Thyroid gland (tissue), 4 donors: ENCODE measurements around the gene PRKCA. TPM values are rescaled to one million over a fixed set of nuclear protein-coding genes. Genes with fewer than 3 reads are reported as not detected.

Source experiments
- DNase-seq, 2 donors: peaks; one replicate each; pipeline ENCODE4 v3.0.0-alpha.2; 2019
- H3K27ac ChIP-seq, 3 donors: fragments of 200-600 bp; sonication (generic); 1 replicate in 2 of 3; 2 replicates in 1 of 3; pipeline ENCODE4 v1.5.1; 2016 to 2019; ENCODE audit warnings: mild to moderate bottlenecking in 1 of 3, moderate library complexity in 1 of 3
- H3K27me3 ChIP-seq: fragments of 200-600 bp; sonication (generic); one replicate; pipeline ENCODE4 v1.5.1; 2019
- H3K36me3 ChIP-seq, 2 donors: fragments of 200-600 bp; sonication (generic); one replicate each; pipeline ENCODE4 v1.5.1; 2016 to 2019
- H3K4me1 ChIP-seq, 2 donors: fragments of 200-600 bp; sonication (generic); one replicate each; pipeline ENCODE4 v1.5.1; 2017 to 2019
- H3K4me3 ChIP-seq, 3 donors: fragments of 200-600 bp; sonication (generic); replicated peaks in 1 of 3; 1 replicate in 2 of 3; 2 replicates in 1 of 3; pipeline ENCODE4 v1.5.1; 2016; ENCODE audit warnings: mild to moderate bottlenecking in 1 of 3
- H3K9me3 ChIP-seq: fragments of 200-600 bp; sonication (generic); one replicate; pipeline ENCODE4 v1.5.1; 2017
- CTCF ChIP-seq, 6 experiments: fragments of 200-600 bp in 3 of 6; fragments of 450-650 bp in 3 of 6; sonication (generic) in 3 of 6; IDR thresholded peaks; one replicate each; pipeline ENCODE4 v1.5.1; 2016 to 2019; ENCODE audit warnings: antibody characterized with exemption in 6 of 6, mild to moderate bottlenecking in 2 of 6, inconsistent platforms in 1 of 6, moderate library complexity in 1 of 6
- POLR2A ChIP-seq, 2 donors: fragments of 450-650 bp; IDR thresholded peaks; one replicate each; pipeline ENCODE4 v1.6.1; 2017; ENCODE audit warnings: antibody characterized with exemption in 2 of 2, mild to moderate bottlenecking in 2 of 2, moderate library complexity in 1 of 2
- WGBS, 2 donors: methylation state at CpG; one replicate each; pipeline ENCODE4 v1.1.5; 2017; 5-methylcytosine and 5-hydroxymethylcytosine counted together
- intact Hi-C: fragments of 100-400 bp; cut with DNase I; formaldehyde crosslinking; loops from one replicate; pipeline ENCODE4 v1.15.1; 2023
- total RNA-seq, 4 donors: library from RNA; depleted of rRNA; stranded (reverse); fragments of >200 nt; gene quantifications; one replicate each; pipeline ENCODE4 v1.2.3, GENCODE V29; 2016

The PRKCA gene
- total RNA-seq, 4 donors from 2014 or later: 6.7 to 24.2 (median 15.3) TPM

DNA sequence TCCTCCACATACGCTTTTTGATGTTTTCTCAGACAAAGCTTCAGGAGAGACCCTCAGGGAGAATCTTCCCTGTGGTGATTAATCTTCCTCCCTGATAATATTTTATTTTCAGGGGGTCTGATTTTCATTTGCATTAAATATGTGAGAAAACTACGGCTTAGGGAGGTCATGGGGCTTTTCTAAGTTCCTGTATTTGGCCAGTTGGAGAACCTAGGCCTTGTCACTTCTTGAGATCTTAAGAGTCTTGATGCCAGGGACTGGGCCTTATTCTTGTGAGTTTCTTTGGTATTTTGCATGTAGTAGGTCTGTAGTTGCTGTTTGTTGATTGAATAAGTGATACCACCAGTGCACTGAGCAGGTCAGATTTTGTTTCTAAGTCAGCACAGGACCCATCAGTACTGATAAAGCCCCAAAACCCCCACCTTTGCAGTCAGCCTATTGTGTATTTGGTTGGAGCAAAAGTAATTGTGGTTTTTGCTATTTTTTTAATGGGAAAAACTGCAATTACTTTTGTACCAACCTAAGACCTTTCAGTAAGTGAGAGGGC lies 130.1 kb downstream of the PRKCA start:
- no peaks in the 10 kb centered on the region for H3K36me3 ChIP-seq
- no peak for DNase-seq
- intact Hi-C loops: no loop called here
- TF ChIP-seq POLR2A (IDR thresholded peaks at IDR 0.05) (no peak), CTCF (IDR thresholded peaks at IDR 0.05) (no peak)
- H3K4me1 ChIP-seq: peaks cover 0 to 5% of the 10 kb centered on the region in 2 donors
- no peaks in the 10 kb centered on the region for H3K9me3 ChIP-seq
- no peaks in the 10 kb centered on the region for H3K27me3 ChIP-seq
- 48 to 75% methylated on average over 2 of the region's 2 CpGs for WGBS, 2 donors
- H3K27ac ChIP-seq: no peak overlapping the region
- H3K4me3 ChIP-seq: no peak overlapping the region

DNA sequence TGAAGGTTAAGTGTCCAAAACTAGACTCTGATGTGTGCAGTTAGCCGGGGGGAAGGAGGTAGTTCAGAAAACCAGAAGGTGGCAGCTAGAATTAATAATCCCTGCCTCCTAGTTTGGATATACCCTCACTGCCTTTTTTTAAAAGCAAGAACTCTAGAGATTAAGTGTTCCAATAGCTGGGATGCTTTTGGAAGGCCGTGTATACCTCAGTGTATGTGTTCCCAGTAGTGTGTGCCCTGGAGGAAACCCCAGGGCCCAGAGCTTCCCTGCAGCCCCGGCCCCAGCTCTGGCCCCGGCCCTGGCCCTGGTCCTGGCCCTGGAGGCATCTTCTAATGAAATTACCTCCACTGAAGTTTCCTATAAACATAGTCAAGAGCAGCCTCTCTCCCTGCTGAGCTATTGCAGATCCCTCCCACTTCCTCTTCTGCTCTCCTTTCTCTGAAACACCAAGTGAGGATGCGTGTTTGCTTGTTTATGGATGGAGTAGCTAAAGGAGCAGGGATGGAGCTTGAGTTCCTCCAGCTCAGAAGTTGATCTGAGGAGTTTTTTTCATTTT lies 130.7 kb downstream of the PRKCA start:
- H3K36me3 ChIP-seq: no peaks in the 10 kb centered on the region
- H3K27ac ChIP-seq: no peak overlapping the region
- intact Hi-C loops: no loop called here
- TF ChIP-seq POLR2A (IDR thresholded peaks at IDR 0.05): no peak
- TF ChIP-seq CTCF (IDR thresholded peaks at IDR 0.05): no peak
- no peak for DNase-seq
- WGBS, 2 donors: 77 to 84% methylated on average over 5 of the region's 5 CpGs
- no peaks in the 10 kb centered on the region for H3K9me3 ChIP-seq
- no peaks in the 10 kb centered on the region for H3K27me3 ChIP-seq
- H3K4me3 ChIP-seq: no peak overlapping the region
- peaks cover 0 to 2% of the 10 kb centered on the region in 2 donors for H3K4me1 ChIP-seq

DNA sequence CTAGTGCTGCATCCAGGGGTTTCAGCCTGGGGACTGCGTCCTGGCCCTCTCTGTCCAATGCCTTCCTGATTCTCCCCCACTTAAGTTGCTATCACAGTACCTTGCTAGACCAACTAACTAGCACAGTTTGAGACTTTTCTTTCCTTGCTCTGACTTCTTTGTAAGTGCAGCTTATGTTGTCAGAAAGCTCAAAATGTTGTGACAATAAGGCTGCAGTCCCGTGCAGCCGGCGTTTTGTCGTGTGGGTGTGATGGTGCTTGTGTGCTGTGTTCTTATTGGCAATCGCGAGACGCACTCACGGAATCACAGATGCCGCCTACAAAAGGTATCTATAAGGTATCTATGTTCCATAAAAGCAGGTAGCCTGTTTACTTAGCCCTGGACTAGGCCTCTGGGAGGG lies 132.8 kb downstream of the PRKCA start:
- Histone ChIP-seq H3K4me1 (no peaks in the 10 kb centered on the region), H3K27ac (no peak overlapping the region), H3K27me3 (no peaks in the 10 kb centered on the region), H3K4me3 (no peak overlapping the region), H3K9me3 (no peaks in the 10 kb centered on the region), H3K36me3 (no peaks in the 10 kb centered on the region)
- TF ChIP-seq CTCF (IDR thresholded peaks at IDR 0.05) (no peak), POLR2A (IDR thresholded peaks at IDR 0.05) (no peak)
- WGBS, 2 donors: 94 to 97% methylated on average over 10 of the region's 10 CpGs
- intact Hi-C loops: no loop called here
- DNase-seq: no peak

DNA sequence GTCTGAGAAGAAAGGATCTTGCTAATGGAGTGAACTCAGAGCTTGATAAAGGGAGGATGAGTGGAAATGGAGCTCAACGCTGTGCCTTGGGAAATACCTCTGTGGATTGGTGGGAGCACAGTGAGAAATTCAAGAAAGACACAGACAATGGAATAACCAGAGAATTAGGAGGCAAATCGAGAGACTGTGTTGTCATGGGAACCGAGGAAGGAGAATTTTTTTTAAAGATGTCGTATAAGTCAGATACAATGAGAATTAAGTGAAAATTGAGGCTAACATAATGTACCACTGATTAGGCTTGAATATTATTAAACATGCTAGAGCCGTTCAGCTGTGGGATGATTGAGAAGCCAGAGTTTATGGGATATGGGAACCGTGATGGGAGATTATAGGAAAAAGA lies 134.2 kb downstream of the PRKCA start:
- Histone ChIP-seq H3K27ac (no peak overlapping the region), H3K9me3 (no peaks in the 10 kb centered on the region), H3K4me3 (no peak overlapping the region), H3K36me3 (no peaks in the 10 kb centered on the region), H3K27me3 (no peaks in the 10 kb centered on the region), H3K4me1 (no peaks in the 10 kb centered on the region)
- intact Hi-C loops: no loop called here
- WGBS, 2 donors: 83 to 87% methylated on average over 6 of the region's 6 CpGs
- DNase-seq: no peak
- TF ChIP-seq CTCF (IDR thresholded peaks at IDR 0.05): no peak
- no peak for TF ChIP-seq POLR2A (IDR thresholded peaks at IDR 0.05)

- no peaks in the 10 kb centered on the region for H3K27me3 ChIP-seq
- DNase-seq: no peak
- no peaks in the 10 kb centered on the region for H3K9me3 ChIP-seq
- no peak overlapping the region for H3K4me3 ChIP-seq
- TF ChIP-seq CTCF (IDR thresholded peaks at IDR 0.05): no peak
- no peak for TF ChIP-seq POLR2A (IDR thresholded peaks at IDR 0.05)
- WGBS, 2 donors: 79 to 87% methylated on average over 5 of the region's 5 CpGs
- no peak overlapping the region for H3K27ac ChIP-seq
- H3K4me1 ChIP-seq: no peaks in the 10 kb centered on the region
- H3K36me3 ChIP-seq: no peaks in the 10 kb centered on the region
- intact Hi-C loops: no loop called here
These were observed 135.1 kb downstream of the PRKCA start for GRCh38 chr17:66437476-66438026.
